Pancreas (tissue), 10 donors: ENCODE results near the gene MCEE. TPM values are rescaled to one million over a fixed set of nuclear protein-coding genes. Genes with fewer than 3 reads are reported as not detected.
A peak's percentile ranks its signal among the peaks of the same experiment; 100 is the strongest.
"Not testable (repeated sequence)": the region's sequence is repeated elsewhere in the genome, so short reads cannot be mapped to it uniquely, and the experiment has no call there.

ENCODE experiments used
- ATAC-seq, 4 donors: fragments of 200-7000 bp; cut with Tn5 transposase; one replicate each; pipeline versions ENCODE4 v1.8.0 to v1.9.1; 2020; ENCODE audit warnings: mild to moderate bottlenecking in 4 of 4, moderate library complexity in 4 of 4
- DNase-seq, 6 donors: peaks; one replicate each; pipeline ENCODE4 v3.0.0-alpha.2; 2020
- FAIRE-seq: peaks from 2 replicates; lab custom pipeline; 2012; peaks lifted over from hg19 to GRCh38; lab: Jason Lieb, UNC
- H3K27ac ChIP-seq, 4 donors: fragments of 200-600 bp; sonication (generic); 1 replicate in 3 of 4; 2 replicates in 1 of 4; pipeline versions ENCODE4 v1.5.0 to v1.8.0; 2020
- H3K27me3 ChIP-seq, 4 donors: fragments of 200-600 bp; one replicate each; pipeline ENCODE4 v1.8.0; 2021
- H3K36me3 ChIP-seq, 3 donors: fragments of 200-600 bp; sonication (generic) in 1 of 3; one replicate each; pipeline versions ENCODE4 v1.5.0 to v1.8.0; 2020 to 2021
- H3K4me1 ChIP-seq, 3 donors: fragments of 200-600 bp; one replicate each; pipeline ENCODE4 v1.8.0; 2021
- H3K4me3 ChIP-seq, 4 donors: fragments of 200-600 bp; sonication (generic) in 2 of 4; one replicate each; pipeline versions ENCODE4 v1.5.0 to v1.8.0; 2020 to 2021
- H3K9me3 ChIP-seq, 4 donors: fragments of 200-600 bp; one replicate each; pipeline ENCODE4 v1.8.0; 2021
- CTCF ChIP-seq, 4 donors: fragments of 200-600 bp; sonication (generic) in 3 of 4; IDR thresholded peaks; one replicate each; pipeline versions ENCODE4 v1.5.0 to v1.8.0; 2021; ENCODE audit warnings: antibody characterized with exemption in 4 of 4
- WGBS, 2 donors: extraction: QIAGEN DNeasy Blood & Tissue Kit; methylation state at CpG; one replicate each; pipeline ENCODE4 v1.1.7; 2013; 5-methylcytosine and 5-hydroxymethylcytosine counted together
- intact Hi-C, 3 donors: fragments of 100-400 bp; cut with DNase I; formaldehyde crosslinking; loops; one replicate each; pipeline versions ENCODE4 v1.11.1 to v1.14.2; 2022
- polyA plus RNA-seq, 2 donors: library from polyadenylated mRNA; stranded (reverse); fragments of 200-250 nt; gene quantifications; one replicate each; pipeline ENCODE4 v1.2.3, GENCODE V29; 2013
- total RNA-seq, 6 donors: library from RNA; stranded (reverse); fragmentation: NEBNext Ultra II Directional in 4 of 6; extraction: Animal tissue kit (Norgen Biotek cat#: 25700) in 4 of 6; gene quantifications; one replicate each; pipeline versions ENCODE4 v1.2.1 to v1.2.4, GENCODE V29; 2021 to 2023
- donor health status: healthy with polysubstance abuse.
- donor health status: DM: no; HTN: no; CAD: no; lungs with moderate emphysema.
- donor health status: DM: no; HTN: no; CAD: no.
- donor health status: control.
- donor health status: control.
- donor health status: Bipolar disorder and iron deficiency.
- donor health status: DM: yes; HTN: yes; CAD: no.
- donor health status: DM: no; HTN: no; CAD: no.
- donor health status: DM: no; HTN: no; CAD: no.
- donor health status: DM: yes; HTN: yes; CAD: no.

The MCEE gene
- total and polyA plus RNA-seq, 8 donors = 15.0 to 28.5 (median 16.7) TPM

- intact Hi-C loops = no loop called here
- Histone ChIP-seq H3K36me3 (peaks cover 9 to 92% (median 45%) of the 10 kb centered on the region in 3 donors), H3K27ac (no peak overlapping the region), H3K9me3 (no peaks in the 10 kb centered on the region), H3K27me3 (no peaks in the 10 kb centered on the region), H3K4me3 (no peak overlapping the region), H3K4me1 (no peaks in the 10 kb centered on the region)
- DNase-seq (no peak), FAIRE-seq (no peak), ATAC-seq (no peak)
- no peak for TF ChIP-seq CTCF (IDR thresholded peaks at IDR 0.05)
- 89 to 90% methylated on average over 3 of the region's 3 CpGs for WGBS, 2 donors
These were observed 13.8 kb upstream of the MCEE start for GRCh38 chr2:71143782-71144181.

- Histone ChIP-seq H3K4me3 (no peak overlapping the region), H3K27me3 (no peaks in the 10 kb centered on the region), H3K36me3 (peaks cover 3 to 48% (median 30%) of the 10 kb centered on the region in 3 donors), H3K9me3 (no peaks in the 10 kb centered on the region), H3K4me1 (peaks cover 5 to 14% (median 8%) of the 10 kb centered on the region in 3 donors), H3K27ac (no peak overlapping the region)
- FAIRE-seq (no peak), ATAC-seq (no peak), DNase-seq (no peak)
- WGBS, 2 donors = 74 to 77% methylated on average over 3 of the region's 3 CpGs
- TF ChIP-seq CTCF (IDR thresholded peaks at IDR 0.05) = no peak
- intact Hi-C loops = no loop called here
These were observed 6.1 kb upstream of the MCEE start for GRCh38 chr2:71136174-71136573.

GRCh38 chr2:71133603-71134002 is 3.6 kb upstream of the MCEE start:
- no peak for DNase-seq
- H3K4me3 ChIP-seq = no peak overlapping the region

GRCh38 chr2:71131387-71132166 is 1.5 kb upstream of the MCEE start:
- peaks cover 8 to 32% (median 11%) of the 10 kb centered on the region in 3 donors for H3K4me1 ChIP-seq
- WGBS, 2 donors = 16 to 20% methylated on average over 7 of the region's 7 CpGs
- DNase-seq, ATAC-seq, FAIRE-seq, intact Hi-C loops, H3K9me3 ChIP-seq, H3K27ac ChIP-seq, H3K27me3 ChIP-seq: not testable (repeated sequence)
- peaks cover 0 to 16% (median 8%) of the 10 kb centered on the region in 3 donors for H3K36me3 ChIP-seq
- H3K4me3 ChIP-seq = peak overlapping the region in 3 of 4 donors; percentile 58 to 92 (median 90)

More at GRCh38 chr2:71133603-71134002, 3.6 kb upstream of the MCEE start:
- Histone ChIP-seq H3K27ac (no peak overlapping the region), H3K9me3 (no peaks in the 10 kb centered on the region), H3K4me1 (peaks cover 8 to 22% (median 11%) of the 10 kb centered on the region in 3 donors), H3K27me3 (no peaks in the 10 kb centered on the region), H3K36me3 (peaks cover 0 to 28% (median 16%) of the 10 kb centered on the region in 3 donors)
- no peak for TF ChIP-seq CTCF (IDR thresholded peaks at IDR 0.05)
- intact Hi-C loops = no loop called here
- FAIRE-seq (no peak), ATAC-seq (no peak)

- ATAC-seq = no peak
These were observed 846 bp upstream of the MCEE start for GRCh38 chr2:71130905-71131244.

More at GRCh38 chr2:71130905-71131244, 846 bp upstream of the MCEE start:
- Histone ChIP-seq H3K27me3 (no peaks in the 10 kb centered on the region), H3K36me3 (peaks cover 0 to 11% (median 3%) of the 10 kb centered on the region in 3 donors), H3K9me3 (no peaks in the 10 kb centered on the region), H3K4me1 (peaks cover 8 to 32% (median 11%) of the 10 kb centered on the region in 3 donors), H3K27ac (peak overlapping the region; percentile 97 to 98 (median 98)), H3K4me3 (peak overlapping the region; percentile 58 to 92 (median 82))
- TF ChIP-seq CTCF (IDR thresholded peaks at IDR 0.05) = no peak
- no peak for FAIRE-seq
- intact Hi-C loops = no loop called here
- 0% methylated on average over 4 of the region's 4 CpGs for WGBS, 2 donors
- no peak for DNase-seq
